PC-9 (cell line): Measurements from ENCODE around the gene CHDH. TPM values are rescaled to one million over a fixed set of nuclear protein-coding genes. Genes with fewer than 3 reads are reported as not detected.

Source experiments
- BruUV-seq: library from RNA; stranded (reverse); fragments of 400-500 nt; replicated peaks from 2 replicates; lab custom pipeline; 2021; lab: Mats Ljungman, UMichigan
- CTCF ChIA-PET: fragments of 300-600 bp; sonication (Branson Sonifier 250); formaldehyde crosslinking; loops from one replicate; lab custom pipeline; 2022; ENCODE audit warnings: antibody characterized with exemption; lab: Charles Lee
- POLR2A ChIA-PET: fragments of 300-600 bp; sonication (Branson Sonifier 250); formaldehyde crosslinking; loops from one replicate; lab custom pipeline; 2022; ENCODE audit warnings: antibody characterized with exemption; ENCODE audit not compliant: unreplicated experiment; lab: Charles Lee
- DNase-seq, 2 experiments: peaks; one replicate each; pipeline versions ENCODE4 v3.0.0 to v3.0.0-alpha.2; 2015 to 2022; ENCODE audit warnings: mixed read lengths in 1 of 2
- H2AFZ ChIP-seq: fragments of 200-600 bp; sonication (generic); 2 replicates; pipeline ENCODE4 v1.8.1; 2017; ENCODE audit warnings: antibody characterized with exemption
- H3F3A ChIP-seq: fragments of 200-600 bp; sonication (generic); 2 replicates; pipeline ENCODE4 v1.8.1; 2017; ENCODE audit warnings: antibody characterized with exemption, mild to moderate bottlenecking, low read depth; ENCODE audit not compliant: insufficient read depth
- H3K27ac ChIP-seq: fragments of 200-600 bp; sonication (generic); 2 replicates; pipeline ENCODE4 v1.6.1; 2016; ENCODE audit warnings: mixed run types
- H3K27me3 ChIP-seq: fragments of 200-600 bp; sonication (generic); 2 replicates; pipeline ENCODE4 v1.6.1; 2016; ENCODE audit warnings: low read depth, mixed run types; ENCODE audit not compliant: insufficient read depth
- H3K36me3 ChIP-seq: fragments of 200-600 bp; sonication (generic); 2 replicates; pipeline ENCODE4 v1.6.1; 2016; ENCODE audit warnings: low read depth, mixed run types
- H3K4me1 ChIP-seq: fragments of 200-600 bp; sonication (generic); replicated peaks from 2 replicates; pipeline ENCODE4 v1.6.1; 2016; ENCODE audit warnings: mixed run types; ENCODE audit not compliant: insufficient read depth
- H3K4me2 ChIP-seq: fragments of 200-600 bp; sonication (generic); 2 replicates; pipeline ENCODE4 v1.6.1; 2017; ENCODE audit warnings: mixed run types
- H3K4me3 ChIP-seq: fragments of 200-600 bp; sonication (generic); 2 replicates; pipeline ENCODE4 v1.6.1; 2016; ENCODE audit warnings: mixed run types
- H3K79me2 ChIP-seq: fragments of 200-600 bp; sonication (generic); 2 replicates; pipeline ENCODE4 v1.6.1; 2017; ENCODE audit warnings: low read depth, mixed run types
- H3K9me2 ChIP-seq: fragments of 200-600 bp; sonication (generic); 2 replicates; pipeline ENCODE4 v1.8.1; 2017; ENCODE audit warnings: mild to moderate bottlenecking; ENCODE audit not compliant: insufficient read depth
- H3K9me3 ChIP-seq: fragments of 200-600 bp; sonication (generic); 2 replicates; pipeline ENCODE4 v1.8.1; 2016; ENCODE audit warnings: low read depth; ENCODE audit not compliant: insufficient read depth
- H4K20me1 ChIP-seq: fragments of 200-600 bp; sonication (generic); 2 replicates; pipeline ENCODE4 v1.8.1; 2017; ENCODE audit not compliant: insufficient read depth
- EZH2 ChIP-seq: fragments of 200-600 bp; sonication (generic); IDR thresholded peaks from 2 replicates; pipeline ENCODE4 v1.8.0; 2017; ENCODE audit warnings: antibody characterized with exemption, low read depth
- intact Hi-C: fragments of 100-400 bp; cut with micrococcal nuclease; formaldehyde crosslinking; loops from one replicate; pipeline ENCODE4 v1.10.0; 2022; ENCODE audit not compliant: unreplicated experiment
- total RNA-seq: library from RNA; stranded (reverse); gene quantifications from 2 replicates; pipeline ENCODE4 v1.2.3, GENCODE V29; 2021
- TF ChIP-seq, protein P1 (sequence below): fragments of 200-600 bp; sonication (generic); conservative IDR thresholded peaks from 2 replicates; pipeline ENCODE4 v1.6.1; 2017; ENCODE audit warnings: mixed run types, antibody characterized with exemption, mild to moderate bottlenecking, moderate library complexity

Gene CHDH
- total RNA-seq, 1 experiment from 2014 or later, result not detected

DNA sequence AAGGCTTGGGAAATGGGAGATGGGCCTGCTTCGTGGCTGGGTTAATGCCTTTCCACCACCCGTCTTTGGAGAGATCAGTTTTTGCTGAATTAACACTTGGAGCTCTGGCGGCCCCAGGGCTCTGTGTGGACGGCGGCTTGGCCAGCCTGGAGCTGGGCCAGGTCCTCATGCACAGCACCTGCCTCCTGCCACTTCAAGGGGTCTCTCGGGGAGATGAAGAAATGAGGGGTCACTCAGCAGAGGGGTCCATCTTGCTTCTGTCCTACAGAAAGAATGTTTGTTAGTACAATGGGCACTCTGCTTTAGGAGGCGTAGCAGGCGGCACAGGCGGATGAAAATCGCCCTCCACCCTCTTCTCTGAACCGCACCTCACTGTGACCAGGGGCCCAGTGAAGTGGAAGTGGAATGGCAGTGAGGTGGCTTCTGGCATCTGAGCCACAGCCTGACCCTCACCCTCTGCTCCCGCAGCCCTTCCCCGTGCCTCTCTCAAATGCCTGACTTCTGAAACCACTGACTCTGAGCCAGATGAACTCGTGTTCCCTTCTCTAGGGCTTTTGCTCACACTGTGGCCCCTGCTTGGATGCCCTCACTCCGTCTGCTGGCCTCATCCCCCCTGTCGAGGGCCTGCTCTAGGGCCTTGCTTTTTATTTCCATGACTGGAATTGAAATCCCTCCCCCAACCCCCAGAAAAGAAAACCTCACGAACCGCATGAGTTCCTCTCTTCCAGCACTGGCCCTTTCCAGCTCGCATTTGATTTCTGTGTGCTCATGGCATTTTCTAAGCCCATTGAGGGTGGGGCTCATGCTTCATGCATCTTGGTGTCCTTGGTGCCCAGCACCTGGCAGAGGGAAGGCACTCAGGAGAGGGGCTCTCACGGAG lies 42.2 kb downstream of the CHDH start:
- intact Hi-C loops, result no loop called here
- BruUV-seq, result no TSS peak
- no peaks in the 10 kb centered on the region for H3K9me2 ChIP-seq
- no peak overlapping the region for H3K27ac ChIP-seq
- H3K9me3 ChIP-seq, result no peaks in the 10 kb centered on the region
- DNase-seq, result no peak
- no peaks in the 10 kb centered on the region for H3K79me2 ChIP-seq
- H3K27me3 ChIP-seq, result peaks cover 97% of the 10 kb centered on the region
- CTCF ChIA-PET, result no interaction called here
- no peaks in the 10 kb centered on the region for H3F3A ChIP-seq
- H3K4me3 ChIP-seq, result no peak overlapping the region
- no peaks in the 10 kb centered on the region for H3K36me3 ChIP-seq
- H3K4me1 ChIP-seq, result no peaks in the 10 kb centered on the region
- TF ChIP-seq, protein P1, sequence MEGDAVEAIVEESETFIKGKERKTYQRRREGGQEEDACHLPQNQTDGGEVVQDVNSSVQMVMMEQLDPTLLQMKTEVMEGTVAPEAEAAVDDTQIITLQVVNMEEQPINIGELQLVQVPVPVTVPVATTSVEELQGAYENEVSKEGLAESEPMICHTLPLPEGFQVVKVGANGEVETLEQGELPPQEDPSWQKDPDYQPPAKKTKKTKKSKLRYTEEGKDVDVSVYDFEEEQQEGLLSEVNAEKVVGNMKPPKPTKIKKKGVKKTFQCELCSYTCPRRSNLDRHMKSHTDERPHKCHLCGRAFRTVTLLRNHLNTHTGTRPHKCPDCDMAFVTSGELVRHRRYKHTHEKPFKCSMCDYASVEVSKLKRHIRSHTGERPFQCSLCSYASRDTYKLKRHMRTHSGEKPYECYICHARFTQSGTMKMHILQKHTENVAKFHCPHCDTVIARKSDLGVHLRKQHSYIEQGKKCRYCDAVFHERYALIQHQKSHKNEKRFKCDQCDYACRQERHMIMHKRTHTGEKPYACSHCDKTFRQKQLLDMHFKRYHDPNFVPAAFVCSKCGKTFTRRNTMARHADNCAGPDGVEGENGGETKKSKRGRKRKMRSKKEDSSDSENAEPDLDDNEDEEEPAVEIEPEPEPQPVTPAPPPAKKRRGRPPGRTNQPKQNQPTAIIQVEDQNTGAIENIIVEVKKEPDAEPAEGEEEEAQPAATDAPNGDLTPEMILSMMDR, result no peak
- TF ChIP-seq EZH2, result no peak
- H2AFZ ChIP-seq, result no peak overlapping the region
- H3K4me2 ChIP-seq, result no peak overlapping the region
- POLR2A ChIA-PET, result no interaction called here
- H4K20me1 ChIP-seq, result no peaks in the 10 kb centered on the region

DNA sequence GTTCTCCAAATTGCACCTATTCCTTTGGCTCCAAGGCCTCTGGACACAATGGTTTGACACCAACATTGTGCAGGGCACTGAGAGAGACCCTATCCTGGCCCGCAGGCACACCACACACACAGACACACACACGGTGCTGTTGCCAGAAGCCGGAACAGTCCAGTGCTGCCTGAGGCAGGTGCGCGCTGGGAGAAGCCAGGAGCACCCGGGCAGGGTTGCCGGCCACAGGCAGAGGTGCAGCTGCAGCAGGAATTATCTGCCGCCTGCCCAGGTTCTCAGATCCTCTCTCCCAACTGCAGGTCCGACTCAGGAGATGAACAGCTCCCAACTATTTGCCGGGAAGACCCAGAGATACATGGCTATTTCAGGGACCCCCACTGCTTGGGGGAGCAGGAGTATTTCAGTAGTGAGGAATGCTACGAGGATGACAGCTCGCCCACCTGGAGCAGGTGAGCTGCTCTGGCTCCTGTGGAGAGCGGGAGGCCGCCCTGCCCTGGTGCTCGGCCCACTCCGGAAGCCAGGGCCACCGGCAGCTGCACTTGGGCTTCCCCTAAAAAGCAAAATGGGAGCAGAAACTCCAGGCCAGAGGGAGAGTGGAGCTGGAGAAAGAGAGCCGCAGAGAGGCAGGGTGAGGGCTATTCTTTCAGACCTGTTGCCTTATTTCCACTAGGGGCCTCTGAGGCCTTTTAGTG lies 42.9 kb downstream of the CHDH start:
- CTCF ChIA-PET, result no interaction called here
- Histone ChIP-seq H4K20me1 (no peaks in the 10 kb centered on the region), H3K9me2 (no peaks in the 10 kb centered on the region), H3K36me3 (no peaks in the 10 kb centered on the region), H2AFZ (no peak overlapping the region), H3K4me2 (no peak overlapping the region), H3F3A (no peaks in the 10 kb centered on the region), H3K27me3 (peaks cover 97% of the 10 kb centered on the region), H3K79me2 (no peaks in the 10 kb centered on the region), H3K4me3 (no peak overlapping the region), H3K9me3 (no peaks in the 10 kb centered on the region), H3K4me1 (no peaks in the 10 kb centered on the region), H3K27ac (no peak overlapping the region)
- intact Hi-C loops, result no loop called here
- BruUV-seq, result no TSS peak
- DNase-seq, result no peak
- TF ChIP-seq, protein P1, result no peak
- no peak for TF ChIP-seq EZH2
- POLR2A ChIA-PET, result no interaction called here

DNA sequence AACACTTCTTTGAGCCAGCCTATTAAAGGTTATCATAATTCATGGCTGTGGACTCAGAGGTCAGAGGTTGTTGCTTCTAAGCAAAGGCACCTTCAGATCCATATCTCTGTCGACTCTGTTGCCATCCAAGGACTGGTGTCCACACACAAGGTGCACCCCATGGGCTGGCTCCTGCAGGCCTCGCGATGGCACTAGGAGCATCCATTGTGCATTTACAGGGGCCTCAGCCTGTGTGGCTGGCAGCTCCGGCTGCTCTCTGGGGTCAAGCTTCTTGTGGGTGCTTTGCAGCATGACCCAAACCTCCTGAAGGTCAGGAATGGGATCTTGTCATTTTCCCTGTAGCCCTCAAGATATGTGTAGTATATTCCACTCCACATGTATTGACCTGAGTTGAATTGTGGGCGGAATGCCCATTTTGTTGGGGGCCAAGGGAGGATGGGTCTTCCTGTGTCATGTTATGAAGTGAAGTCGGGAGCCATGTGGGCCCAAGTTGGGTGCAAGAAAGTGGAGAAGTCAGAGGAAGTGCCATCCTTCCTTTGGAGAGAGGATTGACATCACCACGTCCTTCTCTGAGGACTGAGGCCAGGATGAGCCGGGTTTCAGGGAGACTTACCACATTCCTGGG lies 43.9 kb downstream of the CHDH start:
- H3K9me2 ChIP-seq, result no peaks in the 10 kb centered on the region
- ChIA-PET CTCF (no interaction called here), POLR2A (no interaction called here)
- TF ChIP-seq, protein P1, result no peak
- TF ChIP-seq EZH2, result no peak
- DNase-seq, result no peak
- H3F3A ChIP-seq, result no peaks in the 10 kb centered on the region
- no peak overlapping the region for H2AFZ ChIP-seq
- no peak overlapping the region for H3K4me2 ChIP-seq
- BruUV-seq, result no TSS peak
- peaks cover 99% of the 10 kb centered on the region for H3K27me3 ChIP-seq
- no peaks in the 10 kb centered on the region for H3K79me2 ChIP-seq
- H3K9me3 ChIP-seq, result no peaks in the 10 kb centered on the region
- H3K4me1 ChIP-seq, result no peaks in the 10 kb centered on the region
- intact Hi-C loops, result no loop called here
- H4K20me1 ChIP-seq, result no peaks in the 10 kb centered on the region
- no peak overlapping the region for H3K4me3 ChIP-seq
- no peak overlapping the region for H3K27ac ChIP-seq
- no peaks in the 10 kb centered on the region for H3K36me3 ChIP-seq
